Measurements from ENCODE around the gene HELZ. TPM values are rescaled to one million over a fixed set of nuclear protein-coding genes. Genes with fewer than 3 reads are reported as not detected.

Gene HELZ
- total and polyA plus RNA-seq, 2 donors (not counting 1 experiment from before 2014, with no cell fraction given): 10.4 to 97.8 TPM

DNA sequence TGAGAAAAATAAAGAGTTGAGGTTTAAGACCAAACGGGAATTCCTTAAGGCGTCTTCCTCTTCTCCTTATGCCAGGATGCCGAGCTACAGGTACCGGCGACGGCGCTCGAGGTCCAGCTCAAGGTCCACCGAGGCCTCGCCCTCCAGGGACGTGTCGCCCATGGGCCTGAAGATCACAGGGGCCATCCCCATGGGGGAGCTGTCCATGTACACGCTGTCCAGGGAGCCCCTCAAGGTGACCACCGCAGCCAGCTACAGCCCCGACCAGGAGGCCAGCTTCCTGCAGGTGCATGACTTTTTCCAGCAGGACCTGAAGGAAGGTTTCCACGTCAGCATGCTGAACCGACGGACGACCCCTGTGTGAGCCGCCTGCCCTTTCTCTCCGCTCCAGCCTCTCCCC, 214.4 kb downstream of the HELZ start:
- no peaks in the 10 kb centered on the region for H4K20me1 ChIP-seq (ENCODE audit: control insufficient read depth, insufficient read depth, low read length, poor library complexity, severe bottlenecking)
- no peaks in the 10 kb centered on the region for H3K27me3 ChIP-seq (replicated peaks in 1 of 4; ENCODE audit: control extremely low read depth in 1 of 4, control insufficient read depth in 3 of 4, insufficient read depth in 4 of 4, low read length in 3 of 4)
- DNase-seq (no peak), ATAC-seq (ENCODE audit: low read depth) (no peak)
- ChIA-PET POLR2A (no interaction called here), CTCF (no interaction called here)
- Mint-ChIP-seq H3K27ac (no peak overlapping the region), H3K4me3 (no peak overlapping the region), H3K9me3 (ENCODE audit: insufficient read depth) (no peaks in the 10 kb centered on the region), H3K4me1 (no peaks in the 10 kb centered on the region), H3K27me3 (no peaks in the 10 kb centered on the region)
- no peaks in the 10 kb centered on the region for H3K9me3 ChIP-seq (ENCODE audit: control extremely low read depth in 1 of 3, control insufficient read depth in 2 of 3, insufficient read depth in 1 of 3, low read length in 2 of 3)
- no peak overlapping the region for H2AFZ ChIP-seq (ENCODE audit: insufficient read depth, low read depth, low read length, poor library complexity, severe bottlenecking)
- no peak overlapping the region for H3K4me2 ChIP-seq (replicated peaks; ENCODE audit: low read depth, low read length, poor library complexity, severe bottlenecking)
- no peaks in the 10 kb centered on the region for H3K36me3 ChIP-seq (replicated peaks in 1 of 2; ENCODE audit: control extremely low read depth in 1 of 2, control insufficient read depth in 1 of 2, extremely low read depth in 1 of 2, insufficient read depth in 2 of 2, low read length in 1 of 2)
- no peaks in the 10 kb centered on the region for H3K4me1 ChIP-seq (ENCODE audit: control insufficient read depth in 2 of 2, insufficient read depth in 2 of 2, low read length in 2 of 2)
- WGBS (ENCODE audit: insufficient coverage): 95% methylated on average over 21 of the region's 21 CpGs
- no peak overlapping the region for H3K9ac ChIP-seq (ENCODE audit: low read length)
- no peak overlapping the region for H3K27ac ChIP-seq (ENCODE audit: low read length in 2 of 2)
- TF ChIP-seq EZH2 (IDR thresholded peaks at IDR 0.05; ENCODE audit: borderline replicate concordance, insufficient read depth, low read depth, low read length, poor library complexity, severe bottlenecking): no peak
- TF ChIP-seq CTCF (IDR thresholded peaks at IDR 0.05): no peak
- intact Hi-C loops (cut with micrococcal nuclease): no loop called here
- no peaks in the 10 kb centered on the region for H3K79me2 ChIP-seq (ENCODE audit: control insufficient read depth, insufficient read depth, low read length)
- H3K4me3 ChIP-seq (ENCODE audit: control extremely low read depth in 1 of 5, extremely low read depth in 1 of 5, insufficient read depth in 1 of 5, low read depth in 2 of 5, low read length in 4 of 5): no peak overlapping the region

- no peak overlapping the region for H3K27ac ChIP-seq (ENCODE audit: low read length in 2 of 2)
- DNase-seq (no peak), ATAC-seq (ENCODE audit: low read depth) (no peak)
- H3K79me2 ChIP-seq (ENCODE audit: control insufficient read depth, insufficient read depth, low read length): no peaks in the 10 kb centered on the region
- H3K4me3 Mint-ChIP-seq: no peak overlapping the region
- POLR2A ChIA-PET: no interaction called here
- CTCF ChIA-PET: no interaction called here
- H3K27ac Mint-ChIP-seq: no peak overlapping the region
- H3K27me3 Mint-ChIP-seq: no peaks in the 10 kb centered on the region
- no peaks in the 10 kb centered on the region for H3K36me3 ChIP-seq (replicated peaks in 1 of 2; ENCODE audit: control extremely low read depth in 1 of 2, control insufficient read depth in 1 of 2, extremely low read depth in 1 of 2, insufficient read depth in 2 of 2, low read length in 1 of 2)
- H3K9me3 ChIP-seq (ENCODE audit: control extremely low read depth in 1 of 3, control insufficient read depth in 2 of 3, insufficient read depth in 1 of 3, low read length in 2 of 3): no peaks in the 10 kb centered on the region
- H3K4me1 ChIP-seq (ENCODE audit: control insufficient read depth in 2 of 2, insufficient read depth in 2 of 2, low read length in 2 of 2): no peaks in the 10 kb centered on the region
- no peaks in the 10 kb centered on the region for H3K4me1 Mint-ChIP-seq
- 89% methylated on average over 11 of the region's 12 CpGs for WGBS (ENCODE audit: insufficient coverage)
- TF ChIP-seq EZH2 (IDR thresholded peaks at IDR 0.05; ENCODE audit: borderline replicate concordance, insufficient read depth, low read depth, low read length, poor library complexity, severe bottlenecking): no peak
- no peak for TF ChIP-seq CTCF (IDR thresholded peaks at IDR 0.05)
- H4K20me1 ChIP-seq (ENCODE audit: control insufficient read depth, insufficient read depth, low read length, poor library complexity, severe bottlenecking): no peaks in the 10 kb centered on the region
- intact Hi-C loops (cut with micrococcal nuclease): no loop called here
- no peak overlapping the region for H2AFZ ChIP-seq (ENCODE audit: insufficient read depth, low read depth, low read length, poor library complexity, severe bottlenecking)
- H3K4me2 ChIP-seq (replicated peaks; ENCODE audit: low read depth, low read length, poor library complexity, severe bottlenecking): no peak overlapping the region
- no peaks in the 10 kb centered on the region for H3K27me3 ChIP-seq (replicated peaks in 1 of 4; ENCODE audit: control extremely low read depth in 1 of 4, control insufficient read depth in 3 of 4, insufficient read depth in 4 of 4, low read length in 3 of 4)
- no peak overlapping the region for H3K4me3 ChIP-seq (ENCODE audit: control extremely low read depth in 1 of 5, extremely low read depth in 1 of 5, insufficient read depth in 1 of 5, low read depth in 2 of 5, low read length in 4 of 5)
- no peak overlapping the region for H3K9ac ChIP-seq (ENCODE audit: low read length)
- H3K9me3 Mint-ChIP-seq (ENCODE audit: insufficient read depth): no peaks in the 10 kb centered on the region
Measured at GRCh38 chr17:67027031-67027628, 217.9 kb downstream of the HELZ start.

Data from B cell (primary cell).